ENCODE measurements around the gene MUL1. TPM values are rescaled to one million over a fixed set of nuclear protein-coding genes. Genes with fewer than 3 reads are reported as not detected.

MUL1 gene
- total RNA-seq, 1 experiment from 2014 or later: 22.8 TPM

- Histone ChIP-seq H2AFZ (no peak overlapping the region), H3K36me3 (ENCODE audit: low read depth) (no peaks in the 10 kb centered on the region), H3K9me2 (ENCODE audit: insufficient read depth) (no peaks in the 10 kb centered on the region), H3K4me1 (replicated peaks; ENCODE audit: insufficient read depth) (peaks cover 39% of the 10 kb centered on the region), H3K9me3 (ENCODE audit: insufficient read depth, low read depth) (no peaks in the 10 kb centered on the region), H3K4me3 (no peak overlapping the region), H3F3A (ENCODE audit: insufficient read depth, low read depth) (peaks cover 45% of the 10 kb centered on the region), H3K79me2 (ENCODE audit: low read depth) (no peaks in the 10 kb centered on the region), H3K4me2 (peak overlapping the region; percentile 60), H4K20me1 (ENCODE audit: insufficient read depth) (no peaks in the 10 kb centered on the region), H3K27ac (peak overlapping the region; percentile 97), H3K27me3 (ENCODE audit: insufficient read depth, low read depth) (no peaks in the 10 kb centered on the region)
- intact Hi-C loops (cut with micrococcal nuclease; ENCODE audit: unreplicated experiment): loop anchor here (1.0 to 2.0 kb wide), 8 partner anchors 63 to 576 kb away; no protein-coding TSS in a partner anchor
- DNase-seq: peak; percentile 80 to 91
- ChIA-PET POLR2A (ENCODE audit: unreplicated experiment) (interaction anchor here (0.6 kb wide), 2 partner anchors 8 to 10 kb away, joined by 3 to 39 read pairs; partner anchors contain the start of gene CAMK2N1), CTCF (interaction anchor here (0.6 to 2.5 kb wide), 9 partner anchors 68 to 590 kb away, joined by 3 to 23 read pairs (median 4); no protein-coding TSS in a partner anchor)
- BruUV-seq (replicated peaks): no TSS peak
- peak; percentile 93 for TF ChIP-seq CTCF (conservative IDR thresholded peaks at IDR 0.05)
- no peak for TF ChIP-seq EZH2 (IDR thresholded peaks at IDR 0.05; ENCODE audit: low read depth)
Observed at GRCh38 chr1:20493839-20494608, 13.9 kb downstream of the MUL1 start.

GRCh38 chr1:20493309-20493708 lies 14.6 kb downstream of the MUL1 start:
- Histone ChIP-seq H3K4me1 (replicated peaks; ENCODE audit: insufficient read depth) (peaks cover 39% of the 10 kb centered on the region), H3K27ac (no peak overlapping the region), H3K4me2 (peak overlapping the region; percentile 60; the same call in 1 of the 2 replicates), H3K4me3 (no peak overlapping the region), H3F3A (ENCODE audit: insufficient read depth, low read depth) (peaks cover 45% of the 10 kb centered on the region), H3K27me3 (ENCODE audit: insufficient read depth, low read depth) (no peaks in the 10 kb centered on the region), H3K9me3 (ENCODE audit: insufficient read depth, low read depth) (no peaks in the 10 kb centered on the region), H2AFZ (no peak overlapping the region), H3K9me2 (ENCODE audit: insufficient read depth) (no peaks in the 10 kb centered on the region), H3K36me3 (ENCODE audit: low read depth) (no peaks in the 10 kb centered on the region), H4K20me1 (ENCODE audit: insufficient read depth) (no peaks in the 10 kb centered on the region), H3K79me2 (ENCODE audit: low read depth) (no peaks in the 10 kb centered on the region)
- no peak for TF ChIP-seq CTCF (conservative IDR thresholded peaks at IDR 0.05)
- TF ChIP-seq EZH2 (IDR thresholded peaks at IDR 0.05; ENCODE audit: low read depth): no peak
- BruUV-seq (replicated peaks): no TSS peak
- DNase-seq: no peak
- intact Hi-C loops (cut with micrococcal nuclease; ENCODE audit: unreplicated experiment): loop anchor here (1.0 to 2.0 kb wide), 7 partner anchors 63 to 575 kb away; no protein-coding TSS in a partner anchor
- ChIA-PET POLR2A (ENCODE audit: unreplicated experiment) (no interaction called here), CTCF (interaction anchor here (0.6 to 1.8 kb wide), 5 partner anchors 18 to 313 kb away, joined by 3 to 7 read pairs (median 6); no protein-coding TSS in a partner anchor)

- peaks cover 46% of the 10 kb centered on the region for H3F3A ChIP-seq (ENCODE audit: insufficient read depth, low read depth)
- H3K27ac ChIP-seq: no peak overlapping the region
- H3K4me3 ChIP-seq: no peak overlapping the region
- no peaks in the 10 kb centered on the region for H3K27me3 ChIP-seq (ENCODE audit: insufficient read depth, low read depth)
- CTCF ChIA-PET: interaction anchor here (0.6 kb wide), 1 partner anchor 17 kb away, joined by 7 read pairs; no protein-coding TSS in a partner anchor
- intact Hi-C loops (cut with micrococcal nuclease; ENCODE audit: unreplicated experiment): loop anchor here (1.0 to 2.0 kb wide), 7 partner anchors 62 to 574 kb away; no protein-coding TSS in a partner anchor
- H3K4me1 ChIP-seq (replicated peaks; ENCODE audit: insufficient read depth): peaks cover 39% of the 10 kb centered on the region
- H2AFZ ChIP-seq: no peak overlapping the region
- H3K9me2 ChIP-seq (ENCODE audit: insufficient read depth): no peaks in the 10 kb centered on the region
- H4K20me1 ChIP-seq (ENCODE audit: insufficient read depth): no peaks in the 10 kb centered on the region
- no TSS peak for BruUV-seq (replicated peaks)
- POLR2A ChIA-PET (ENCODE audit: unreplicated experiment): no interaction called here
- H3K9me3 ChIP-seq (ENCODE audit: insufficient read depth, low read depth): no peaks in the 10 kb centered on the region
- no peaks in the 10 kb centered on the region for H3K36me3 ChIP-seq (ENCODE audit: low read depth)
- DNase-seq: no peak
- TF ChIP-seq CTCF (conservative IDR thresholded peaks at IDR 0.05) (no peak), EZH2 (IDR thresholded peaks at IDR 0.05; ENCODE audit: low read depth) (no peak)
- no peak overlapping the region for H3K4me2 ChIP-seq
- H3K79me2 ChIP-seq (ENCODE audit: low read depth): no peaks in the 10 kb centered on the region
Observed at GRCh38 chr1:20492751-20493150, 15.2 kb downstream of the MUL1 start.
